Neural progenitor cell (in vitro differentiated cells): Measurements from ENCODE around the gene ZNF787. TPM values are rescaled to one million over a fixed set of nuclear protein-coding genes. Genes with fewer than 3 reads are reported as not detected.

Source experiments
- DNase-seq: peaks from one replicate; pipeline ENCODE4 v3.0.0-alpha.2; 2016; ENCODE audit warnings: low spot score
- H2AFZ ChIP-seq: fragments of 200-600 bp; sonication (generic); replicated peaks from 2 replicates; pipeline ENCODE4 v1.6.1; 2016; ENCODE audit warnings: antibody characterized with exemption
- H3F3A ChIP-seq: fragments of 200-600 bp; sonication (generic); 2 replicates; pipeline ENCODE4 v1.6.1; 2016; ENCODE audit warnings: antibody characterized with exemption, low read depth
- H3K27ac ChIP-seq: fragments of 200-600 bp; sonication (generic); 2 replicates; pipeline ENCODE4 v1.5.1; 2016; ENCODE audit warnings: mild to moderate bottlenecking
- H3K27me3 ChIP-seq: fragments of 200-600 bp; sonication (generic); 2 replicates; pipeline ENCODE4 v1.6.1; 2016; ENCODE audit warnings: mild to moderate bottlenecking, moderate library complexity
- H3K36me3 ChIP-seq: fragments of 200-600 bp; sonication (generic); 2 replicates; pipeline ENCODE4 v1.5.1; 2016
- H3K4me1 ChIP-seq: fragments of 200-600 bp; sonication (generic); 2 replicates; pipeline ENCODE4 v1.6.1; 2016; ENCODE audit warnings: mixed run types
- H3K4me2 ChIP-seq: fragments of 200-600 bp; sonication (generic); 2 replicates; pipeline ENCODE4 v1.6.1; 2016
- H3K4me3 ChIP-seq: fragments of 200-600 bp; sonication (generic); 2 replicates; pipeline ENCODE4 v1.5.1; 2016
- H3K79me2 ChIP-seq: fragments of 200-600 bp; sonication (generic); 2 replicates; pipeline ENCODE4 v1.6.1; 2016; ENCODE audit warnings: low read depth
- H3K9ac ChIP-seq: fragments of 200-600 bp; sonication (generic); 2 replicates; pipeline ENCODE4 v1.6.1; 2016
- H3K9me3 ChIP-seq: fragments of 200-600 bp; sonication (generic); 2 replicates; pipeline ENCODE4 v1.5.1; 2016; ENCODE audit warnings: low read depth
- H4K20me1 ChIP-seq: fragments of 200-600 bp; sonication (generic); 2 replicates; pipeline ENCODE4 v1.6.1; 2016; ENCODE audit warnings: low read depth
- H3K27ac Mint-ChIP-seq: 3 replicates; pipeline ENCODE4 v1.8.0; 2021; ENCODE audit warnings: mixed read lengths
- H3K27me3 Mint-ChIP-seq: 2 replicates; pipeline ENCODE4 v1.8.0; 2022; ENCODE audit warnings: low read depth, mild to moderate bottlenecking, inconsistent platforms, moderate library complexity, mixed read lengths; ENCODE audit not compliant: insufficient read depth
- H3K36me3 Mint-ChIP-seq: 3 replicates; pipeline ENCODE4 v1.8.0; 2021; ENCODE audit warnings: mixed read lengths
- H3K4me1 Mint-ChIP-seq: 3 replicates; pipeline ENCODE4 v1.8.0; 2021; ENCODE audit warnings: mixed read lengths
- H3K4me3 Mint-ChIP-seq: 3 replicates; pipeline ENCODE4 v1.8.0; 2021; ENCODE audit warnings: mild to moderate bottlenecking, moderate library complexity, mixed read lengths
- H3K9me3 Mint-ChIP-seq: 3 replicates; pipeline ENCODE4 v1.8.0; 2020; ENCODE audit warnings: mixed read lengths
- CTCF ChIP-seq: fragments of 200-600 bp; sonication (generic); IDR thresholded peaks from 2 replicates; pipeline ENCODE4 v1.5.1; 2017; ENCODE audit warnings: antibody characterized with exemption, mild to moderate bottlenecking
- EZH2 ChIP-seq: fragments of 200-600 bp; sonication (generic); IDR thresholded peaks from 2 replicates; pipeline ENCODE4 v1.6.1; 2017; ENCODE audit warnings: antibody characterized with exemption, mild to moderate bottlenecking, moderate library complexity
- EZH2phosphoT487 ChIP-seq: fragments of 200-600 bp; sonication (generic); IDR thresholded peaks from 2 replicates; pipeline ENCODE4 v1.6.1; 2017; ENCODE audit warnings: antibody characterized with exemption
- total RNA-seq: library from RNA; depleted of rRNA; stranded (reverse); fragments of >200 nt; gene quantifications from 2 replicates; pipeline ENCODE4 v1.2.3, GENCODE V29; 2015; ENCODE audit warnings: low replicate concordance

ZNF787 gene
- total RNA-seq, 1 donor from 2014 or later: 2.2 TPM

DNA sequence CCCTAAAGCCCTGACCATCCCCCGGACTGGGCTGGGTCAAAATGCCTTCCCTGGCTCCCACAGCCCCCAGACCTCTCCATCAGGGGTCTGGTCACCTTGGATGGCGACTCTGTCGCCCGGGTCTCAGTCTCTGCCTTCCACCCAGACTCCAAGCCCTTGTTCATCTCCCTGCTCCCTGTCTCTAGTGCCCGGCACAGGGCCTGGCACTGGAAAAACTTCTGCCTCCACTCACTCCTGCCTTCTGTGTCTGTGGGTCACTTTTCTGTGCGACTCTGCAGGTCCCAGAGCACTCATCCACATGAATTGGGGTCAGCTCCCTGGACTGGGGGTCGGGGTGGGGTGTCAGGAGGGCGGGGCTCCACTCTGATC lies 1.1 kb downstream of the ZNF787 start:
- no peaks in the 10 kb centered on the region for H3K9me3 ChIP-seq
- peak overlapping the region; percentile 73 for H3K4me3 ChIP-seq
- H3K9me3 Mint-ChIP-seq: no peaks in the 10 kb centered on the region
- TF ChIP-seq EZH2: no peak
- TF ChIP-seq EZH2phosphoT487: no peak
- no peak for TF ChIP-seq CTCF
- no peak overlapping the region for H3K27ac ChIP-seq
- H4K20me1 ChIP-seq: peaks cover 54% of the 10 kb centered on the region
- DNase-seq: no peak
- peak overlapping the region; percentile 79 for H3K4me2 ChIP-seq
- peaks cover 57% of the 10 kb centered on the region for H3K79me2 ChIP-seq
- H3K36me3 Mint-ChIP-seq: peaks cover 2% of the 10 kb centered on the region
- H3F3A ChIP-seq: peaks cover 9% of the 10 kb centered on the region
- no peaks in the 10 kb centered on the region for H3K27me3 Mint-ChIP-seq
- peaks cover 28% of the 10 kb centered on the region for H3K4me1 Mint-ChIP-seq
- no peak overlapping the region for H2AFZ ChIP-seq
- H3K27me3 ChIP-seq: no peaks in the 10 kb centered on the region
- peak overlapping the region; percentile 57 for H3K27ac Mint-ChIP-seq
- H3K36me3 ChIP-seq: no peaks in the 10 kb centered on the region
- H3K9ac ChIP-seq: peak overlapping the region; percentile 66
- H3K4me3 Mint-ChIP-seq: peak overlapping the region; percentile 87
- H3K4me1 ChIP-seq: peaks cover 4% of the 10 kb centered on the region

DNA sequence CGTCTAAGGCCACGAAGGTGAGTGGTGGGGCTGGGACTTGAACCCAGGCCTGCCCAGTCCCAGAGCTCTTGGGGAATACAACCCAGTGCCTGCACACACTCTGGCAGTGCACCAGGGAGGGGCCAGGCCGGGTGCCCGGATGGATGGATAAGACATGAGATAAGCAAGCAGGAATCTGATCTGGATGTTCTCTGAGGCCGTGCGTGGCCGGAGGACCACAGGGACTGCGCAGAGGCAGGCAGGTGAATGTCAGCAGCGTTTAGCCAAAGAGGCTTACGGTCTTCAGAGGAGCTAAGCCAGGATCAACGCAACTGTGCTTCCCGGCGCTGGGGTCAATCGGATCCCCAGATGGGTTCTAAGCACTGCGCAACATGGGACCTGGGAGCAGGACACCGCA lies 1.5 kb downstream of the ZNF787 start:
- Mint-ChIP-seq H3K27ac (no peak overlapping the region), H3K36me3 (peaks cover 4% of the 10 kb centered on the region), H3K27me3 (peaks cover 1% of the 10 kb centered on the region), H3K4me3 (peak overlapping the region; percentile 87), H3K4me1 (peaks cover 30% of the 10 kb centered on the region), H3K9me3 (no peaks in the 10 kb centered on the region)
- Histone ChIP-seq H3K27me3 (no peaks in the 10 kb centered on the region), H3K27ac (no peak overlapping the region), H3K4me1 (peaks cover 4% of the 10 kb centered on the region), H3K9ac (peak overlapping the region; percentile 66), H3K4me3 (peak overlapping the region; percentile 73), H3F3A (peaks cover 9% of the 10 kb centered on the region), H4K20me1 (peaks cover 58% of the 10 kb centered on the region), H2AFZ (no peak overlapping the region), H3K36me3 (no peaks in the 10 kb centered on the region), H3K9me3 (no peaks in the 10 kb centered on the region), H3K4me2 (peak overlapping the region; percentile 79), H3K79me2 (peaks cover 61% of the 10 kb centered on the region)
- TF ChIP-seq EZH2 (no peak), EZH2phosphoT487 (no peak), CTCF (no peak)
- no peak for DNase-seq

DNA sequence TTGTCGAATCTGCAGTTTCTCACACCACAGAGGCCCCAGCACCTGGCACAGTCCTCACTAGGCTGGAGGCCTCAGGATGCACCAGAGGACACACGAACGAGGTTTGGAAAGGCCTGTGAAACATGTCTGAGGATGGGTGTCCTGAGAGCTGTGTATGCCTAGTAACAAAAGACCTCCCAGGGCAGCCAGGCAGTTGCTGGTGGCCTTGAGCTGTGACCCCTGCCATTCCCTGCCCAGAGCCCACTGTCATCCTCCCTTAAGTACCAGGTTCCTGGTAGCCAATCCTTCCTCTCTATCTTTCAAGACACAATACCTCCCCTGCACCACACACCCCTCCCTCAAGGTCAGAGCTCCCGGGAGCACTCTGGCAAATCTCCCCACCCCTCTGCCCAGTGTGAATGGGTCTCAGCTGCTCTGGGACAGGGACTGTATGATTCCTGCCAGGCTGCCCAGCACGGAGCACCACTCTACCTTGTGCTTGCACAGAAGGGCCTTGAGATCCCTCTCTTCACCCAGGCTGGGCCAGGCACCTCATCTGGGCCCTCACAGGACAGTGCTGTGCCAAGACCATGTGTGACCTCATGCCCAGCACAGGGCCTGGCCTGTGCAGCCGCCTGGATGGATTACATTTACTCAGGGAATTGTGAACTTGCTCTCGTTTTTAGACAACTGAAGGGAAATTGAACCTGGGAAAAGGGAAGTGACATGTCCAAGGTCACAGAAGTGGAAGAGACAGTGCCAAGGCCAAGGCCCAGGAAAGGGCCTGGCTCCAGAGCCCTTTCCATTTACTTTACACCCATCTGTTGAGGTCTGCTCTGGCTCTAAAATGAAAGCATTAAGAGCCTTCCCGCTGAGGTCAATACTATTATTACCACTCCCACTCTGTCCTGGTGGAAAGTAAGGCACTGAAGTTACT lies 2.2 kb downstream of the ZNF787 start:
- Histone ChIP-seq H3K4me3 (no peak overlapping the region), H3K27ac (no peak overlapping the region), H2AFZ (no peak overlapping the region), H3K4me1 (peaks cover 4% of the 10 kb centered on the region), H3K4me2 (peak overlapping the region; percentile 79), H4K20me1 (peaks cover 65% of the 10 kb centered on the region), H3F3A (peaks cover 9% of the 10 kb centered on the region), H3K79me2 (peaks cover 68% of the 10 kb centered on the region), H3K27me3 (no peaks in the 10 kb centered on the region), H3K9me3 (no peaks in the 10 kb centered on the region), H3K9ac (no peak overlapping the region), H3K36me3 (no peaks in the 10 kb centered on the region)
- H3K27ac Mint-ChIP-seq: no peak overlapping the region
- peaks cover 32% of the 10 kb centered on the region for H3K4me1 Mint-ChIP-seq
- no peak for DNase-seq
- TF ChIP-seq EZH2: no peak
- H3K36me3 Mint-ChIP-seq: peaks cover 4% of the 10 kb centered on the region
- peaks cover 3% of the 10 kb centered on the region for H3K27me3 Mint-ChIP-seq
- no peaks in the 10 kb centered on the region for H3K9me3 Mint-ChIP-seq
- peak overlapping the region; percentile 87 for H3K4me3 Mint-ChIP-seq

DNA sequence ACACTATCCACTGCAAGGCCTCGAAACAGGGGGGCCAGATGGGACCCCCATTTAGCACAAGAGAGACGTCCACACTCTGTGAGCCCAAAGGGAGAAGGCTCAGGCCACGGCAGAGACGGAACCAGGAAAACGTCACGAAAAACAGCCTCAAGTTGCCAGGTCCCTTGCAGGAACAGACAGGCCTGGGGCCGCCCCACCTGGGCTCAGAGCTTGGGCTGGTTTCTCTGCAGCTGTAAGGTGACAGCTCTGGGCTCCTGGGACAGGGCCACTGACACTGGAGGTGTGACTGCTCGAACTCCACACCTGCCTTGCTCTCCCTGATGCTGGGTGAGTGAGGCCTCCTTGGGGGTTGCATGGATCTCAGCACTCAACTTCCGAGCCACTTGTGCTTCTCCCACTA lies 3.2 kb downstream of the ZNF787 start:
- H3K27me3 ChIP-seq: no peaks in the 10 kb centered on the region
- DNase-seq: no peak
- TF ChIP-seq CTCF (no peak), EZH2 (no peak), EZH2phosphoT487 (no peak)
- H4K20me1 ChIP-seq: peaks cover 75% of the 10 kb centered on the region
- peaks cover 4% of the 10 kb centered on the region for H3F3A ChIP-seq
- Mint-ChIP-seq H3K27ac (no peak overlapping the region), H3K4me1 (peaks cover 39% of the 10 kb centered on the region), H3K9me3 (no peaks in the 10 kb centered on the region), H3K4me3 (peak overlapping the region; percentile 35), H3K27me3 (peaks cover 5% of the 10 kb centered on the region), H3K36me3 (peaks cover 10% of the 10 kb centered on the region)
- H3K4me3 ChIP-seq: no peak overlapping the region
- no peak overlapping the region for H2AFZ ChIP-seq
- no peak overlapping the region for H3K9ac ChIP-seq
- H3K79me2 ChIP-seq: peaks cover 78% of the 10 kb centered on the region
- peaks cover 12% of the 10 kb centered on the region for H3K4me1 ChIP-seq
- H3K27ac ChIP-seq: no peak overlapping the region
- H3K36me3 ChIP-seq: no peaks in the 10 kb centered on the region
- H3K9me3 ChIP-seq: no peaks in the 10 kb centered on the region
- H3K4me2 ChIP-seq: no peak overlapping the region
